ENCODE measurements around the gene BANP.
"Not testable (repeated sequence)": the region's sequence is repeated elsewhere in the genome, so short reads cannot be mapped to it uniquely, and the experiment has no call there.

The BANP gene

GRCh38 chr16:87966685-87967185, 15.5 kb downstream of the BANP start:
- DNase-seq (ENCODE audit: low spot score), result no peak

GRCh38 chr16:87968541-87968940, 17.3 kb downstream of the BANP start:
- DNase-seq (ENCODE audit: low spot score), result no peak

GRCh38 chr16:87970186-87970585, 19.0 kb downstream of the BANP start:
- no peak for DNase-seq (ENCODE audit: low spot score)

- DNase-seq (ENCODE audit: low spot score), result no peak
These were observed 20.7 kb downstream of the BANP start for GRCh38 chr16:87971933-87972332.

GRCh38 chr16:87973717-87974116, 22.5 kb downstream of the BANP start:
- DNase-seq (ENCODE audit: low spot score), result no peak

- DNase-seq (ENCODE audit: low spot score), result no peak
These were observed 22.9 kb downstream of the BANP start for GRCh38 chr16:87974178-87974577.

- DNase-seq (ENCODE audit: low spot score), result no peak
These were observed 25.4 kb downstream of the BANP start for GRCh38 chr16:87976665-87977064.

- no peak for DNase-seq (ENCODE audit: low spot score)
These were observed 26.9 kb downstream of the BANP start for GRCh38 chr16:87978127-87978526.

- no peak for DNase-seq (ENCODE audit: low spot score)
These were observed 28.1 kb downstream of the BANP start for GRCh38 chr16:87979352-87979751.

GRCh38 chr16:87979911-87980630, 28.8 kb downstream of the BANP start:
- not testable (repeated sequence) for DNase-seq (ENCODE audit: low spot score)

- not testable (repeated sequence) for DNase-seq (ENCODE audit: low spot score)
These were observed 30.1 kb downstream of the BANP start for GRCh38 chr16:87981376-87981775.

GRCh38 chr16:87982581-87983041, 31.4 kb downstream of the BANP start:
- DNase-seq (ENCODE audit: low spot score), result no peak

GRCh38 chr16:87983072-87983736, 32.0 kb downstream of the BANP start:
- not testable (repeated sequence) for DNase-seq (ENCODE audit: low spot score)

- DNase-seq (ENCODE audit: low spot score), result not testable (repeated sequence)
These were observed 32.5 kb downstream of the BANP start for GRCh38 chr16:87983737-87984097.

- not testable (repeated sequence) for DNase-seq (ENCODE audit: low spot score)
These were observed 32.9 kb downstream of the BANP start for GRCh38 chr16:87984180-87984579.

- DNase-seq (ENCODE audit: low spot score), result no peak
These were observed 33.5 kb downstream of the BANP start for GRCh38 chr16:87984632-87985267.

- not testable (repeated sequence) for DNase-seq (ENCODE audit: low spot score)
These were observed 34.3 kb downstream of the BANP start for GRCh38 chr16:87985493-87985892.

- DNase-seq (ENCODE audit: low spot score), result not testable (repeated sequence)
These were observed 35.2 kb downstream of the BANP start for GRCh38 chr16:87986361-87986849.

- DNase-seq (ENCODE audit: low spot score), result not testable (repeated sequence)
These were observed 37.4 kb downstream of the BANP start for GRCh38 chr16:87988596-87988995.

- DNase-seq (ENCODE audit: low spot score), result not testable (repeated sequence)
These were observed 39.0 kb downstream of the BANP start for GRCh38 chr16:87990254-87990653.

- DNase-seq (ENCODE audit: low spot score), result not testable (repeated sequence)
These were observed 40.9 kb downstream of the BANP start for GRCh38 chr16:87992142-87992541.

GRCh38 chr16:87993901-87994300, 42.7 kb downstream of the BANP start:
- DNase-seq (ENCODE audit: low spot score), result no peak

- DNase-seq (ENCODE audit: low spot score), result no peak
These were observed 44.4 kb downstream of the BANP start for GRCh38 chr16:87995644-87996043.
